AG04450 (cell line): ENCODE data around the gene CD164L2. TPM values are rescaled to one million over a fixed set of nuclear protein-coding genes. Genes with fewer than 3 reads are reported as not detected.

Experiments used
- CTCF ChIA-PET: fragments of 300-600, 350-600 bp; formaldehyde crosslinking; extraction: SDS; loops from one replicate; lab custom pipeline; 2022; ENCODE audit warnings: antibody characterized with exemption, inconsistent platforms; lab: Charles Lee
- POLR2A ChIA-PET: fragments of 350-600 bp; formaldehyde crosslinking; extraction: SDS; loops from one replicate; lab custom pipeline; 2021; ENCODE audit warnings: antibody characterized with exemption, inconsistent platforms; lab: Yijun Ruan, JAX
- DNase-seq: peaks from one replicate; pipeline ENCODE4 v3.0.0-alpha.2; 2011; ENCODE audit warnings: low read depth, low spot score
- H3K27ac ChIP-seq: one replicate; pipeline ENCODE4 v1.5.1; 2012; ENCODE audit warnings: low read depth, low read length, control low read depth
- H3K27me3 ChIP-seq: one replicate; pipeline ENCODE4 v1.6.0; 2012; ENCODE audit warnings: low read length; ENCODE audit not compliant: control insufficient read depth, insufficient read depth
- H3K4me3 ChIP-seq: 2 replicates; pipeline ENCODE4 v1.5.1; 2011; ENCODE audit warnings: mild to moderate bottlenecking, low read depth, low read length, control low read depth
- H3K9me3 ChIP-seq: 2 replicates; pipeline ENCODE4 v1.5.1; 2012; ENCODE audit warnings: low read length; ENCODE audit not compliant: control insufficient read depth, insufficient read depth
- CTCF ChIP-seq: IDR thresholded peaks from 2 replicates; pipeline ENCODE4 v1.5.1; 2011; ENCODE audit warnings: low read depth, low read length, control low read depth, inconsistent platforms
- polyA plus RNA-seq: library from polyadenylated mRNA; depleted of rRNA; stranded (reverse); fragments of >200 nt; gene quantifications from 2 replicates; pipeline ENCODE4 v1.2.3, GENCODE V29; 2011

Gene CD164L2
- polyA plus RNA-seq, 1 experiment = not detected

GRCh38 chr1:27368869-27369582 is 14.1 kb downstream of the CD164L2 start:
- Histone ChIP-seq H3K27ac (no peak overlapping the region), H3K4me3 (no peak overlapping the region), H3K9me3 (no peaks in the 10 kb centered on the region; the same call in 1 of the 2 replicates), H3K27me3 (no peaks in the 10 kb centered on the region)
- no peak for DNase-seq
- TF ChIP-seq CTCF = peak; percentile 47
- ChIA-PET CTCF (interaction anchor here (0.5 to 5.3 kb wide), 6 partner anchors 12 to 253 kb away, joined by 3 to 75 read pairs (median 6); no protein-coding TSS in a partner anchor), POLR2A (no interaction called here)

- POLR2A ChIA-PET = interaction anchor here (0.8 to 2.5 kb wide), 4 partner anchors 10 to 67 kb away, joined by 3 to 27 read pairs (median 3); no protein-coding TSS in a partner anchor
- CTCF ChIA-PET = interaction anchor here (0.6 to 5.3 kb wide), 11 partner anchors 10 to 427 kb away, joined by 3 to 75 read pairs (median 9); partner anchors contain the start of genes AHDC1 and CD164L2
- Histone ChIP-seq H3K27me3 (no peaks in the 10 kb centered on the region), H3K4me3 (peak overlapping the region; percentile 74), H3K27ac (no peak overlapping the region), H3K9me3 (no peaks in the 10 kb centered on the region; the same call in 1 of the 2 replicates)
- no peak for TF ChIP-seq CTCF
- no peak for DNase-seq
Observed at GRCh38 chr1:27367160-27367650, 15.9 kb downstream of the CD164L2 start.

- H3K27ac ChIP-seq = peak within 1 kb of the TSS; percentile 92
- no peaks in the 10 kb centered on the region; the same call in 1 of the 2 replicates for H3K9me3 ChIP-seq
- H3K4me3 ChIP-seq = peak within 1 kb of the TSS; percentile 74
- CTCF ChIA-PET = interaction anchor here (0.6 to 5.3 kb wide), 16 partner anchors 9 to 1618 kb away, joined by 3 to 75 read pairs (median 6); partner anchors contain the start of genes AHDC1 and CD164L2
- H3K27me3 ChIP-seq = no peaks in the 10 kb centered on the region
- DNase-seq = peak; percentile 18
- peak; percentile 35 for TF ChIP-seq CTCF
- POLR2A ChIA-PET = interaction anchor here (0.6 to 2.5 kb wide), 9 partner anchors 11 to 255 kb away, joined by 3 to 27 read pairs (median 3); no protein-coding TSS in a partner anchor
Observed at GRCh38 chr1:27366411-27367159, 16.5 kb downstream of the CD164L2 start, which contains the start of gene MAP3K6. TSS of gene MAP3K6 (minus strand) at chr1:27366961. CDS start at chr1:27366597, 364 bp downstream.

GRCh38 chr1:27366113-27366410 is 17.1 kb downstream of the CD164L2 start:
- no peaks in the 10 kb centered on the region for H3K27me3 ChIP-seq
- TF ChIP-seq CTCF = no peak
- POLR2A ChIA-PET = interaction anchor here (0.6 to 2.5 kb wide), 14 partner anchors 11 to 764 kb away, joined by 3 to 27 read pairs (median 4); no protein-coding TSS in a partner anchor

More at GRCh38 chr1:27366113-27366410, 17.1 kb downstream of the CD164L2 start:
- DNase-seq = no peak
- Histone ChIP-seq H3K4me3 (peak overlapping the region; percentile 74), H3K27ac (peak overlapping the region; percentile 90), H3K9me3 (no peaks in the 10 kb centered on the region; the same call in 1 of the 2 replicates)
- CTCF ChIA-PET = interaction anchor here (0.6 to 5.3 kb wide), 17 partner anchors 8 to 1618 kb away, joined by 3 to 75 read pairs (median 4); partner anchors contain the start of genes AHDC1, FCN3, GPR3 and TMEM222
